GM12878 (cell line): ENCODE measurements around the gene TSHZ3. TPM values are rescaled to one million over a fixed set of nuclear protein-coding genes. Genes with fewer than 3 reads are reported as not detected.

ENCODE experiments used
- ATAC-seq: fragments of 200-7000 bp; cut with Tn5 transposase; 3 replicates; pipeline ENCODE4 v1.9.1; 2020; ENCODE audit warnings: mild to moderate bottlenecking, moderate library complexity
- BruUV-seq: library from RNA; stranded (reverse); fragments of 400-500 nt; replicated peaks from 2 replicates; lab custom pipeline; 2021; lab: Mats Ljungman, UMichigan
- CTCF ChIA-PET: fragments of 300-600 bp; sonication (Branson Sonifier 250); formaldehyde crosslinking; extraction: SDS; loops from one replicate; lab custom pipeline; 2021; ENCODE audit warnings: inconsistent platforms; lab: Yijun Ruan, JAX
- POLR2A ChIA-PET: fragments of 350-600 bp; formaldehyde crosslinking; extraction: SDS; loops from one replicate; lab custom pipeline; 2021; ENCODE audit warnings: inconsistent platforms; lab: Charles Lee
- RAD21 ChIA-PET: fragments of 300-600 bp; sonication (Branson Sonifier 250); formaldehyde crosslinking; loops from one replicate; lab custom pipeline; 2023; ENCODE audit warnings: antibody characterized with exemption; ENCODE audit not compliant: unreplicated experiment; lab: Charles Lee
- SMC1A ChIA-PET: fragments of 300-600 bp; sonication (Branson Sonifier 250); formaldehyde crosslinking; loops from one replicate; lab custom pipeline; 2023; ENCODE audit not compliant: unreplicated experiment, uncharacterized antibody; lab: Charles Lee
- DNase-seq: peaks from one replicate; pipeline ENCODE4 v3.0.0-alpha.2; 2011; ENCODE audit warnings: low read depth, low spot score
- FAIRE-seq: peaks from 3 replicates; lab custom pipeline; 2011; peaks lifted over from hg19 to GRCh38; lab: Jason Lieb, UNC
- H2AFZ ChIP-seq: 2 replicates; pipeline ENCODE4 v1.6.0; 2011; ENCODE audit warnings: low read depth, low read length, control low read depth; ENCODE audit not compliant: control insufficient read depth
- H3K27ac ChIP-seq: 2 replicates; pipeline ENCODE4 v1.5.1; 2011; ENCODE audit warnings: control low read depth; ENCODE audit not compliant: control insufficient read depth, insufficient read depth
- H3K27me3 ChIP-seq, 2 experiments: replicated peaks in 1 of 2; 2 replicates each; pipeline versions ENCODE4 v1.6.0 to v1.6.1; 2011; ENCODE audit warnings: low read length in 1 of 2; ENCODE audit not compliant: control insufficient read depth in 2 of 2, insufficient read depth in 2 of 2
- H3K36me3 ChIP-seq, 2 experiments: 2 replicates each; pipeline ENCODE4 v1.5.1; 2011; ENCODE audit warnings: low read length in 1 of 2; ENCODE audit not compliant: control insufficient read depth in 2 of 2, insufficient read depth in 2 of 2
- H3K4me1 ChIP-seq: 2 replicates; pipeline ENCODE4 v1.6.1; 2011; ENCODE audit warnings: mild to moderate bottlenecking, low read length, moderate library complexity, mixed read lengths; ENCODE audit not compliant: control insufficient read depth, insufficient read depth
- H3K4me2 ChIP-seq: 2 replicates; pipeline ENCODE4 v1.6.0; 2011; ENCODE audit warnings: control low read depth; ENCODE audit not compliant: control insufficient read depth, insufficient read depth
- H3K4me3 ChIP-seq: fragments of 200-600 bp; sonication (generic); 2 replicates; pipeline ENCODE4 v1.5.1; 2016
- H3K79me2 ChIP-seq: 2 replicates; pipeline ENCODE4 v1.6.0; 2011; ENCODE audit warnings: low read length; ENCODE audit not compliant: control insufficient read depth, insufficient read depth
- H3K9ac ChIP-seq: 2 replicates; pipeline ENCODE4 v1.8.0; 2011; ENCODE audit warnings: low read length, control low read depth, mixed read lengths; ENCODE audit not compliant: control insufficient read depth, insufficient read depth
- H3K9me3 ChIP-seq: replicated peaks from 3 replicates; pipeline ENCODE4 v1.5.1; 2011; ENCODE audit warnings: mild to moderate bottlenecking, low read length; ENCODE audit not compliant: control insufficient read depth, insufficient read depth
- H4K20me1 ChIP-seq: 2 replicates; pipeline ENCODE4 v1.6.0; 2011; ENCODE audit not compliant: control insufficient read depth, insufficient read depth
- E4F1 ChIP-seq: fragments of 450-650 bp; IDR thresholded peaks from 2 replicates; pipeline ENCODE4 v1.6.1; 2018; ENCODE audit warnings: borderline replicate concordance, mild to moderate bottlenecking; ENCODE audit not compliant: partially characterized antibody
- FOS ChIP-seq: IDR thresholded peaks from 3 replicates; pipeline ENCODE4 v1.6.1; 2011; ENCODE audit warnings: borderline replicate concordance; ENCODE audit not compliant: insufficient read length; ENCODE audit errors: extremely low read depth
- IKZF2 ChIP-seq, 2 experiments: fragments of 450-650 bp; IDR thresholded peaks; 2 replicates each; pipeline ENCODE4 v1.6.1; 2017; ENCODE audit warnings: mild to moderate bottlenecking in 2 of 2, moderate library complexity in 2 of 2
- LARP7 ChIP-seq: fragments of 450-650 bp; IDR thresholded peaks from 2 replicates; pipeline ENCODE4 v1.6.1; 2017; ENCODE audit warnings: mild to moderate bottlenecking
- MTA3 ChIP-seq: IDR thresholded peaks from 2 replicates; pipeline ENCODE4 v1.6.1; 2012; ENCODE audit warnings: low read length, inconsistent platforms, borderline replicate concordance
- NFYA ChIP-seq: IDR thresholded peaks from 2 replicates; pipeline ENCODE4 v1.6.1; 2011; ENCODE audit warnings: low read depth, mild to moderate bottlenecking, low read length, improper control_type of control experiment, borderline replicate concordance
- PBX3 ChIP-seq: IDR thresholded peaks from 2 replicates; pipeline ENCODE4 v1.6.1; 2011; ENCODE audit warnings: mild to moderate bottlenecking, low read depth, low read length, moderate library complexity; ENCODE audit not compliant: insufficient replicate concordance
- POLR2AphosphoS2 ChIP-seq: IDR thresholded peaks from 2 replicates; pipeline ENCODE4 v1.6.1; 2011; ENCODE audit warnings: low read depth, mild to moderate bottlenecking, low read length, improper control_type of control experiment, moderate library complexity
- RFX5 ChIP-seq: IDR thresholded peaks from 2 replicates; pipeline ENCODE4 v1.6.1; 2011; ENCODE audit warnings: low read depth, low read length, improper control_type of control experiment
- SMC3 ChIP-seq: IDR thresholded peaks from 2 replicates; pipeline ENCODE4 v1.6.1; 2011; ENCODE audit warnings: low read length, improper control_type of control experiment, borderline replicate concordance
- YY1 ChIP-seq: IDR thresholded peaks from 2 replicates; pipeline ENCODE4 v1.6.1; 2011; ENCODE audit warnings: low read depth, mild to moderate bottlenecking, low read length
- WGBS: methylation state at CpG from one replicate; pipeline ENCODE4 v1.1.6; 2016; ENCODE audit warnings: low lambda C conversion rate; ENCODE audit not compliant: insufficient replicate concordance, insufficient coverage; ENCODE audit errors: missing lambda C conversion rate; 5-methylcytosine and 5-hydroxymethylcytosine counted together
- in situ Hi-C: fragments of 300-500 bp; cut with MboI; formaldehyde crosslinking; loops from 9 replicates; pipeline ENCODE4 v1.14.3; 2018; ENCODE audit warnings: mixed read lengths
- intact Hi-C: fragments of 100-400 bp; cut with micrococcal nuclease; formaldehyde crosslinking; loops from one replicate; pipeline ENCODE4 v1.14.2; 2022; ENCODE audit not compliant: unreplicated experiment
- polyA plus RNA-seq, 11 experiments: library from polyadenylated mRNA; depleted of rRNA in 4 of 11; unstranded in 6 of 11; stranded (reverse) in 5 of 11; fragments of >200 nt; fragmentation: Nextera tagmentation in 4 of 11; fragmentation: Illumina TruSeq in 1 of 11; extraction: Ambion mirVana in 4 of 11; extraction: Trizol in 1 of 11; gene quantifications; 1 replicate in 1 of 11; 2 replicates in 10 of 11; pipeline versions ENCODE4 v1.2.1 to v1.2.3, GENCODE V29; 2011 to 2016; ENCODE audit warnings: inconsistent platforms in 2 of 11, missing spikeins in 2 of 11, low read depth in 1 of 11
- total RNA-seq, 4 experiments: library from RNA; depleted of rRNA in 3 of 4; stranded (reverse); fragments of >200 nt in 3 of 4; fragmentation: Illumina TruSeq in 1 of 4; extraction: Trizol in 1 of 4; gene quantifications; 2 replicates each; pipeline versions ENCODE4 v1.2.1 to v1.2.3, GENCODE V29; 2013 to 2021

The TSHZ3 gene
- total and polyA plus RNA-seq, 10 of the 15 experiments (the other 5 are each of a cell fraction or from before 2014, with no cell fraction given) = 0.23 TPM; not detected in 9

- DNase-seq = no peak
- Histone ChIP-seq H2AFZ (no peak overlapping the region), H3K36me3 (no peaks in the 10 kb centered on the region), H3K27me3 (no peaks in the 10 kb centered on the region), H3K27ac (no peak overlapping the region), H3K9ac (no peak overlapping the region), H3K4me3 (no peak overlapping the region), H3K4me2 (no peak overlapping the region), H3K79me2 (no peaks in the 10 kb centered on the region), H3K4me1 (no peaks in the 10 kb centered on the region), H3K9me3 (no peaks in the 10 kb centered on the region; the same call in 2 of the 3 replicates), H4K20me1 (no peaks in the 10 kb centered on the region)
- ChIA-PET POLR2A (no interaction called here), RAD21 (no interaction called here), CTCF (no interaction called here), SMC1A (no interaction called here)
- no peak for ATAC-seq
- no peak for FAIRE-seq
- WGBS = 2% methylated on average over 4 of the region's 4 CpGs
- in situ Hi-C loops (no loop called here), intact Hi-C loops (no loop called here)
- BruUV-seq = no TSS peak
- no peak for TF ChIP-seq RFX5
- TF ChIP-seq E4F1 = no peak
- TF ChIP-seq LARP7 = no peak
- TF ChIP-seq YY1 = no peak
- TF ChIP-seq IKZF2 (IDR thresholded peaks at IDR 0.05) = no peak
- TF ChIP-seq MTA3 = no peak
- no peak for TF ChIP-seq SMC3
- TF ChIP-seq POLR2AphosphoS2 = no peak
- no peak for TF ChIP-seq NFYA
- TF ChIP-seq FOS = no peak
- TF ChIP-seq PBX3 = no peak
These were observed 83.0 kb downstream of the TSHZ3 start for GRCh38 chr19:31266196-31266595.
